ENCODE results near the gene SLC6A18. TPM values are rescaled to one million over a fixed set of nuclear protein-coding genes. Genes with fewer than 3 reads are reported as not detected.

The SLC6A18 gene
- polyA plus RNA-seq, 1 of the 3 experiments (the other 2 are of a cell fraction): not detected

GRCh38 chr5:1221721-1222120 is 3.5 kb upstream of the SLC6A18 start:
- Histone ChIP-seq H3K27ac (ENCODE audit: low read depth in 2 of 2, low read length in 1 of 2) (no peak overlapping the region), H3K9ac (no peak overlapping the region), H3K79me2 (ENCODE audit: insufficient read depth) (no peaks in the 10 kb centered on the region), H3F3A (replicated peaks; ENCODE audit: insufficient read depth) (peaks cover 6% of the 10 kb centered on the region), H3K36me3 (replicated peaks in 1 of 2; ENCODE audit: control insufficient read depth in 1 of 2, insufficient read depth in 2 of 2, low read length in 1 of 2) (no peaks in the 10 kb centered on the region), H2AFZ (ENCODE audit: low read depth) (no peak overlapping the region), H3K27me3 (ENCODE audit: insufficient read depth) (no peaks in the 10 kb centered on the region; the same call in 1 of the 2 replicates), H3K4me1 (ENCODE audit: control insufficient read depth in 1 of 2, insufficient read depth in 2 of 2, low read depth in 1 of 2, low read length in 1 of 2) (no peaks in the 10 kb centered on the region), H3K4me2 (no peak overlapping the region), H3K4me3 (ENCODE audit: low read depth in 2 of 2, low read length in 1 of 2) (no peak overlapping the region), H4K20me1 (ENCODE audit: insufficient read depth) (no peaks in the 10 kb centered on the region), H3K9me2 (no peaks in the 10 kb centered on the region), H3K9me3 (no peaks in the 10 kb centered on the region)
- POLR2A ChIA-PET: no interaction called here
- 65% methylated on average over 8 of the region's 10 CpGs for WGBS (ENCODE audit: low lambda C conversion rate)
- CTCF ChIA-PET: no interaction called here
- no peak for DNase-seq
- TF ChIP-seq POLR2AphosphoS5 (IDR thresholded peaks at IDR 0.05; ENCODE audit: low read depth, low read length) (no peak), FOXM1 (IDR thresholded peaks at IDR 0.05; ENCODE audit: low read depth) (no peak), RCOR1 (IDR thresholded peaks at IDR 0.05; ENCODE audit: low read length) (no peak), FOSL2 (IDR thresholded peaks at IDR 0.05; ENCODE audit: borderline replicate concordance, low read depth) (no peak), RXRA (IDR thresholded peaks at IDR 0.05; ENCODE audit: borderline replicate concordance, low read depth) (no peak), MEF2A (IDR thresholded peaks at IDR 0.05; ENCODE audit: borderline replicate concordance, low read depth) (no peak)
- TF ChIP-seq, protein P1, sequence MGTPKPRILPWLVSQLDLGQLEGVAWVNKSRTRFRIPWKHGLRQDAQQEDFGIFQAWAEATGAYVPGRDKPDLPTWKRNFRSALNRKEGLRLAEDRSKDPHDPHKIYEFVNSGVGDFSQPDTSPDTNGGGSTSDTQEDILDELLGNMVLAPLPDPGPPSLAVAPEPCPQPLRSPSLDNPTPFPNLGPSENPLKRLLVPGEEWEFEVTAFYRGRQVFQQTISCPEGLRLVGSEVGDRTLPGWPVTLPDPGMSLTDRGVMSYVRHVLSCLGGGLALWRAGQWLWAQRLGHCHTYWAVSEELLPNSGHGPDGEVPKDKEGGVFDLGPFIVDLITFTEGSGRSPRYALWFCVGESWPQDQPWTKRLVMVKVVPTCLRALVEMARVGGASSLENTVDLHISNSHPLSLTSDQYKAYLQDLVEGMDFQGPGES (IDR thresholded peaks at IDR 0.05; ENCODE audit: low read depth, low read length): no peak

- H3F3A ChIP-seq (replicated peaks; ENCODE audit: insufficient read depth): peaks cover 6% of the 10 kb centered on the region
- POLR2A ChIA-PET: no interaction called here
- H3K9me3 ChIP-seq: no peaks in the 10 kb centered on the region
- no peaks in the 10 kb centered on the region for H3K36me3 ChIP-seq (replicated peaks in 1 of 2; ENCODE audit: control insufficient read depth in 1 of 2, insufficient read depth in 2 of 2, low read length in 1 of 2)
- H2AFZ ChIP-seq (ENCODE audit: low read depth): no peak overlapping the region
- TF ChIP-seq USF1 (IDR thresholded peaks at IDR 0.05; ENCODE audit: borderline replicate concordance, low read depth) (no peak), FOXJ3 (CRISPR knock-in tag; IDR thresholded peaks at IDR 0.05) (no peak), PBX3 (IDR thresholded peaks at IDR 0.05) (no peak)
- CTCF ChIA-PET: no interaction called here
- H4K20me1 ChIP-seq (ENCODE audit: insufficient read depth): no peaks in the 10 kb centered on the region
- WGBS (ENCODE audit: low lambda C conversion rate): 47% methylated on average over 9 of the region's 9 CpGs
- H3K9ac ChIP-seq: no peak overlapping the region
- no peaks in the 10 kb centered on the region for H3K79me2 ChIP-seq (ENCODE audit: insufficient read depth)
- H3K9me2 ChIP-seq: no peaks in the 10 kb centered on the region
- DNase-seq: no peak
- H3K27ac ChIP-seq (ENCODE audit: low read depth in 2 of 2, low read length in 1 of 2): no peak overlapping the region
- H3K4me1 ChIP-seq (ENCODE audit: control insufficient read depth in 1 of 2, insufficient read depth in 2 of 2, low read depth in 1 of 2, low read length in 1 of 2): no peaks in the 10 kb centered on the region
- no peak overlapping the region for H3K4me2 ChIP-seq
- H3K4me3 ChIP-seq (ENCODE audit: low read depth in 2 of 2, low read length in 1 of 2): no peak overlapping the region
- no peaks in the 10 kb centered on the region; the same call in 1 of the 2 replicates for H3K27me3 ChIP-seq (ENCODE audit: insufficient read depth)
These were observed 3.0 kb upstream of the SLC6A18 start for GRCh38 chr5:1222147-1222546.

All from SK-N-SH (cell line).